ENCODE measurements around the gene UNC13C. TPM values are rescaled to one million over a fixed set of nuclear protein-coding genes. Genes with fewer than 3 reads are reported as not detected.
"Not testable (repeated sequence)": the region's sequence is repeated elsewhere in the genome, so short reads cannot be mapped to it uniquely, and the experiment has no call there.

The UNC13C gene
- total RNA-seq = not detected

GRCh38 chr15:53978253-53978906 is at the start of gene UNC13C:
Gene UNC13C (plus strand): TSS chr15:53978441. CDS start chr15:54012904, 34,463 bp downstream.
- Mint-ChIP-seq H3K27ac (no peak within 1 kb of the TSS), H3K36me3 (ENCODE audit: low read depth) (no peaks in the 10 kb centered on the region), H3K4me1 (ENCODE audit: low read depth) (no peaks in the 10 kb centered on the region), H3K27me3 (ENCODE audit: low read depth) (peaks cover 18% of the 10 kb centered on the region), H3K4me3 (no peak within 1 kb of the TSS), H3K9me3 (ENCODE audit: insufficient read depth) (no peaks in the 10 kb centered on the region)
- ATAC-seq (no peak), DNase-seq (no peak)
- ChIA-PET POLR2A (no interaction called here), CTCF (no interaction called here)

- no peak for DNase-seq
- H3K27me3 Mint-ChIP-seq (ENCODE audit: low read depth) = no peaks in the 10 kb centered on the region
- no peak for ATAC-seq
- H3K27ac Mint-ChIP-seq = no peak overlapping the region
- no peaks in the 10 kb centered on the region for H3K4me1 Mint-ChIP-seq (ENCODE audit: low read depth)
- H3K4me3 Mint-ChIP-seq = no peak overlapping the region
- no peaks in the 10 kb centered on the region for H3K36me3 Mint-ChIP-seq (ENCODE audit: low read depth)
- H3K9me3 Mint-ChIP-seq (ENCODE audit: insufficient read depth) = peaks cover 26% of the 10 kb centered on the region
- POLR2A ChIA-PET = no interaction called here
- CTCF ChIA-PET = no interaction called here
Observed at GRCh38 chr15:53936137-53936536, 42.1 kb upstream of the UNC13C start.

- H3K27ac Mint-ChIP-seq; H3K36me3 Mint-ChIP-seq (ENCODE audit: low read depth); H3K27me3 Mint-ChIP-seq (ENCODE audit: low read depth); H3K4me3 Mint-ChIP-seq; CTCF ChIA-PET; POLR2A ChIA-PET; DNase-seq; ATAC-seq; H3K4me1 Mint-ChIP-seq (ENCODE audit: low read depth): not testable (repeated sequence)
- H3K9me3 Mint-ChIP-seq (ENCODE audit: insufficient read depth) = peaks cover 26% of the 10 kb centered on the region
Observed at GRCh38 chr15:53937632-53938031, 40.6 kb upstream of the UNC13C start.

GRCh38 chr15:53950572-53950971 is 27.7 kb upstream of the UNC13C start:
- POLR2A ChIA-PET = no interaction called here
- H3K9me3 Mint-ChIP-seq (ENCODE audit: insufficient read depth) = no peaks in the 10 kb centered on the region
- no peak overlapping the region for H3K27ac Mint-ChIP-seq
- no peaks in the 10 kb centered on the region for H3K27me3 Mint-ChIP-seq (ENCODE audit: low read depth)
- H3K36me3 Mint-ChIP-seq (ENCODE audit: low read depth) = no peaks in the 10 kb centered on the region
- DNase-seq (no peak), ATAC-seq (no peak)
- CTCF ChIA-PET = no interaction called here
- H3K4me1 Mint-ChIP-seq (ENCODE audit: low read depth) = no peaks in the 10 kb centered on the region
- no peak overlapping the region for H3K4me3 Mint-ChIP-seq

- ATAC-seq (no peak), DNase-seq (no peak)
- Mint-ChIP-seq H3K4me1 (ENCODE audit: low read depth) (no peaks in the 10 kb centered on the region), H3K36me3 (ENCODE audit: low read depth) (no peaks in the 10 kb centered on the region), H3K4me3 (no peak overlapping the region), H3K9me3 (ENCODE audit: insufficient read depth) (no peaks in the 10 kb centered on the region), H3K27me3 (ENCODE audit: low read depth) (no peaks in the 10 kb centered on the region), H3K27ac (no peak overlapping the region)
- ChIA-PET CTCF (interaction anchor here (1.9 kb wide), 1 partner anchor 8 kb away, joined by 5 read pairs; no protein-coding TSS in a partner anchor), POLR2A (no interaction called here)
Observed at GRCh38 chr15:53955396-53955795, 22.8 kb upstream of the UNC13C start.

- DNase-seq = peak; percentile 39
- POLR2A ChIA-PET = no interaction called here
- no peaks in the 10 kb centered on the region for H3K9me3 Mint-ChIP-seq (ENCODE audit: insufficient read depth)
Observed at GRCh38 chr15:53962646-53963561, 15.3 kb upstream of the UNC13C start.

GRCh38 chr15:53963801-53964200 is 14.4 kb upstream of the UNC13C start:
- Mint-ChIP-seq H3K27ac (no peak overlapping the region), H3K4me1 (ENCODE audit: low read depth) (no peaks in the 10 kb centered on the region), H3K4me3 (no peak overlapping the region), H3K36me3 (ENCODE audit: low read depth) (no peaks in the 10 kb centered on the region), H3K9me3 (ENCODE audit: insufficient read depth) (no peaks in the 10 kb centered on the region), H3K27me3 (ENCODE audit: low read depth) (no peaks in the 10 kb centered on the region)
- ATAC-seq (no peak), DNase-seq (no peak)
- POLR2A ChIA-PET = no interaction called here
- CTCF ChIA-PET = interaction anchor here (0.6 to 1.5 kb wide), 5 partner anchors 9 to 1475 kb away, joined by 3 to 6 read pairs (median 4); no protein-coding TSS in a partner anchor

More at GRCh38 chr15:53962646-53963561, 15.3 kb upstream of the UNC13C start:
- Mint-ChIP-seq H3K36me3 (ENCODE audit: low read depth) (no peaks in the 10 kb centered on the region), H3K4me3 (no peak overlapping the region), H3K27me3 (ENCODE audit: low read depth) (no peaks in the 10 kb centered on the region), H3K27ac (no peak overlapping the region), H3K4me1 (ENCODE audit: low read depth) (no peaks in the 10 kb centered on the region)
- no peak for ATAC-seq
- CTCF ChIA-PET = interaction anchor here (0.8 to 1.5 kb wide), 4 partner anchors 8 to 1476 kb away, joined by 3 to 6 read pairs (median 4); no protein-coding TSS in a partner anchor

- POLR2A ChIA-PET = no interaction called here
- peaks cover 15% of the 10 kb centered on the region for H3K27me3 Mint-ChIP-seq (ENCODE audit: low read depth)
- no peak for ATAC-seq
- no peak for DNase-seq
- H3K9me3 Mint-ChIP-seq (ENCODE audit: insufficient read depth) = no peaks in the 10 kb centered on the region
- H3K4me1 Mint-ChIP-seq (ENCODE audit: low read depth) = no peaks in the 10 kb centered on the region
- CTCF ChIA-PET = no interaction called here
- H3K27ac Mint-ChIP-seq = no peak overlapping the region
- no peaks in the 10 kb centered on the region for H3K36me3 Mint-ChIP-seq (ENCODE audit: low read depth)
- H3K4me3 Mint-ChIP-seq = no peak overlapping the region
Observed at GRCh38 chr15:53974121-53974520, 4.1 kb upstream of the UNC13C start.

- Mint-ChIP-seq H3K36me3 (ENCODE audit: low read depth) (no peaks in the 10 kb centered on the region), H3K4me3 (no peak overlapping the region), H3K4me1 (ENCODE audit: low read depth) (no peaks in the 10 kb centered on the region), H3K9me3 (ENCODE audit: insufficient read depth) (no peaks in the 10 kb centered on the region), H3K27ac (no peak overlapping the region), H3K27me3 (ENCODE audit: low read depth) (peaks cover 18% of the 10 kb centered on the region)
- CTCF ChIA-PET = no interaction called here
- POLR2A ChIA-PET = no interaction called here
- ATAC-seq (no peak), DNase-seq (no peak)
Observed at GRCh38 chr15:53974813-53975212, 3.4 kb upstream of the UNC13C start.

- H3K9me3 Mint-ChIP-seq (ENCODE audit: insufficient read depth) = no peaks in the 10 kb centered on the region
- peaks cover 18% of the 10 kb centered on the region for H3K27me3 Mint-ChIP-seq (ENCODE audit: low read depth)
- POLR2A ChIA-PET = no interaction called here
- DNase-seq (no peak), ATAC-seq (no peak)
- no peak overlapping the region for H3K4me3 Mint-ChIP-seq
- no peaks in the 10 kb centered on the region for H3K4me1 Mint-ChIP-seq (ENCODE audit: low read depth)
- CTCF ChIA-PET = no interaction called here
- H3K27ac Mint-ChIP-seq = no peak overlapping the region
- no peaks in the 10 kb centered on the region for H3K36me3 Mint-ChIP-seq (ENCODE audit: low read depth)
Observed at GRCh38 chr15:53976844-53977392, 1.3 kb upstream of the UNC13C start.

- peaks cover 18% of the 10 kb centered on the region for H3K27me3 Mint-ChIP-seq (ENCODE audit: low read depth)
- DNase-seq (no peak), ATAC-seq (no peak)
- H3K4me1 Mint-ChIP-seq (ENCODE audit: low read depth) = no peaks in the 10 kb centered on the region
- H3K36me3 Mint-ChIP-seq (ENCODE audit: low read depth) = no peaks in the 10 kb centered on the region
- H3K4me3 Mint-ChIP-seq = no peak overlapping the region
- H3K27ac Mint-ChIP-seq = no peak overlapping the region
- POLR2A ChIA-PET = no interaction called here
- CTCF ChIA-PET = no interaction called here
- H3K9me3 Mint-ChIP-seq (ENCODE audit: insufficient read depth) = no peaks in the 10 kb centered on the region
Observed at GRCh38 chr15:53979051-53979788, 979 bp downstream of the UNC13C start.

GRCh38 chr15:53980021-53980420 is 1.8 kb downstream of the UNC13C start:
- H3K4me3 Mint-ChIP-seq = no peak overlapping the region
- no peaks in the 10 kb centered on the region for H3K36me3 Mint-ChIP-seq (ENCODE audit: low read depth)
- ATAC-seq = no peak
- no peaks in the 10 kb centered on the region for H3K9me3 Mint-ChIP-seq (ENCODE audit: insufficient read depth)
- H3K27me3 Mint-ChIP-seq (ENCODE audit: low read depth) = peaks cover 18% of the 10 kb centered on the region
- POLR2A ChIA-PET = no interaction called here
- CTCF ChIA-PET = no interaction called here
- H3K27ac Mint-ChIP-seq = no peak overlapping the region
- H3K4me1 Mint-ChIP-seq (ENCODE audit: low read depth) = no peaks in the 10 kb centered on the region
- no peak for DNase-seq

All from activated CD8-positive, alpha-beta T cell treated with anti-CD3 and anti-CD28 coated beads, Interleukin-2, amount 10 ng/mL, durations not matched to agents 7 days and 5 days (primary cell).